Measurements from ENCODE around the gene SNU13.

- TF ChIP-seq GATA2 (IDR thresholded peaks at IDR 0.05; ENCODE audit: low read depth, low read length) (no peak), GATA3 (IDR thresholded peaks at IDR 0.05; ENCODE audit: low read depth, low read length) (no peak)
Measured at GRCh38 chr22:41713004-41713403, 24.3 kb upstream of the SNU13 start.
